Measurements from ENCODE around the gene MIXL1.

The MIXL1 gene

DNA sequence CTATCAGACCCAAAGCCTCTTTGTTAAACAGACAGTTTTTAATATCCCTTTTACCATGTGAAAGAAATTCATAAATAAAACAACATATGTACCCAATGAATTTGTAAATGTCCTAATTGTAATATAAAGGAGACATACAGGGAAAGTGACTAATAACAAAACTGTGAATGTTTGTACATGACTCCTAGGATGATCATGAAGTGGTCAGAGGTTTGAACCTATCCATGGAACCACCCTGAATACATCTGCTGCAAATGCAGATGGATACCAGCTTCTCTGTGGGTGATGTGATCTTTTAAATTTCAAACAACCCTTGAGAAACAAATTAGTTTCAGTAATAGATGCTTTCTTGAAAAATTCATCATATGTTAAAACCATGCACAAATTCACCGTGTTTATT, 20.2 kb upstream of the MIXL1 start:
- Mint-ChIP-seq H3K27ac (ENCODE audit: low read depth) (no peak overlapping the region), H3K36me3 (ENCODE audit: insufficient read depth) (no peaks in the 10 kb centered on the region), H3K27me3 (peaks cover 11% of the 10 kb centered on the region), H3K4me3 (no peak overlapping the region), H3K4me1 (no peaks in the 10 kb centered on the region), H3K9me3 (no peaks in the 10 kb centered on the region)
- ATAC-seq (replicated peaks; ENCODE audit: extremely low read depth, poor library complexity, severe bottlenecking), result no peak
- no peak for DNase-seq (ENCODE audit: low spot score in 2 of 2)

DNA sequence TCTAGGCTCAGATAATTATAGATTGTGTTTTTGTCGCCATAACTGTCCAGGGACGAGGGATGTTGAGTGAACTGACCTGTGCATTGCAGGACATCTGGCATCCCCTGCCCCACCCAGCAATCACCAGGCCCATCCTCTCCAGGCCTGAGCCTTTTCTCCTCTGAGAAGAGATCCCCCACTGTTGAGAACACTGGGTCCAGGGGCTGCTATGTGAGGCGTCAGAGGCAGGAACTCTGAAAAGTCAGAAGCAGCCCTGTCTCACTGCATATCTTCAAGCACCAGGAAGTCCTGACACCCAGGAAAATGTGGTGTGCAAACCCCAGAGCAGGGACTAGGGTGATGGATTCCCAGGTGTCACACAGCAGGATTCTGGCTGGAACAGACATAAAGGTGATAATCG, 19.8 kb upstream of the MIXL1 start:
- H3K9me3 Mint-ChIP-seq, result no peaks in the 10 kb centered on the region
- no peaks in the 10 kb centered on the region for H3K36me3 Mint-ChIP-seq (ENCODE audit: insufficient read depth)
- ATAC-seq (replicated peaks; ENCODE audit: extremely low read depth, poor library complexity, severe bottlenecking) (no peak), DNase-seq (ENCODE audit: low spot score in 2 of 2) (no peak)
- no peaks in the 10 kb centered on the region for H3K4me1 Mint-ChIP-seq
- no peak overlapping the region for H3K4me3 Mint-ChIP-seq
- no peak overlapping the region for H3K27ac Mint-ChIP-seq (ENCODE audit: low read depth)
- peaks cover 11% of the 10 kb centered on the region for H3K27me3 Mint-ChIP-seq

DNA sequence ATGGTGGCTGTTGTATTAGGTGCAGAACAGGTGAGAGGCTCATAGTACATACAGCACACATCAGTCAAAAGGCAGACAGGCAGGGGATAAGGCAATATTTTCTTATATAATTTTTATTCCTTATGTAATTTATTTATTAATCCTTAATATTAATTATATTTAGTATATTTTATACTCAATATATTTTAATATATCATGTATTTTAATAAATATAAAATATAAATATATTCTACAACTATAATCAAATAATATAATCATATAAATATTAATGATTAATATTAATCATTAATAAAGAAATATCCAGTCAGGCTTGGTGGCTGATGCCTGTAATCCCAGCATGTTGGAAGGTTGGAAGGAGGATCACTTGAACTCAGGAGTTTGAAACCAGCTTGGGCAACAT, 19.3 kb upstream of the MIXL1 start:
- Mint-ChIP-seq H3K27me3 (peaks cover 11% of the 10 kb centered on the region), H3K9me3 (no peaks in the 10 kb centered on the region), H3K27ac (ENCODE audit: low read depth) (no peak overlapping the region), H3K4me1 (no peaks in the 10 kb centered on the region), H3K4me3 (no peak overlapping the region), H3K36me3 (ENCODE audit: insufficient read depth) (no peaks in the 10 kb centered on the region)
- no peak for ATAC-seq (replicated peaks; ENCODE audit: extremely low read depth, poor library complexity, severe bottlenecking)
- no peak for DNase-seq (ENCODE audit: low spot score in 2 of 2)

DNA sequence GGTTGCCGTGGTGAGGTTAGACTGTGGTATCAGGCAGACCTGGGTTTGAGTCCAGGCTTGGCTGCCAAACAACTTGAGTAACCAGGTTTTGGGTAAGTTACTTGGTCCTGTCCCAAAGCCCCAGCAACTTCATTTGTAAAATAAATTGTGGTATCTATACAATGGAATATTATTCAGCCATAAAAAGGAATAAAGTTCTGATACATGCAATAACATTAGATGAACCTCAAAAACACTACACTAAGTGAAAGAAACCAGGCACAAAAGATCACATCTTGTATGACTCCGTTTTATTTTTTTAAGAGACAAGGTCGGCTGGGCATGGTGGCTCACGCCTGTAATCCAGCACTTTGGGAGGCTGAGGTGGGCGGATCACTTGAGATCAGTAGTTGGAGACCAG, 16.4 kb upstream of the MIXL1 start:
- Mint-ChIP-seq H3K9me3 (no peaks in the 10 kb centered on the region), H3K4me1 (no peaks in the 10 kb centered on the region), H3K27me3 (no peaks in the 10 kb centered on the region), H3K36me3 (ENCODE audit: insufficient read depth) (no peaks in the 10 kb centered on the region), H3K4me3 (no peak overlapping the region), H3K27ac (ENCODE audit: low read depth) (no peak overlapping the region)
- DNase-seq (ENCODE audit: low spot score in 2 of 2) (no peak), ATAC-seq (replicated peaks; ENCODE audit: extremely low read depth, poor library complexity, severe bottlenecking) (no peak)

DNA sequence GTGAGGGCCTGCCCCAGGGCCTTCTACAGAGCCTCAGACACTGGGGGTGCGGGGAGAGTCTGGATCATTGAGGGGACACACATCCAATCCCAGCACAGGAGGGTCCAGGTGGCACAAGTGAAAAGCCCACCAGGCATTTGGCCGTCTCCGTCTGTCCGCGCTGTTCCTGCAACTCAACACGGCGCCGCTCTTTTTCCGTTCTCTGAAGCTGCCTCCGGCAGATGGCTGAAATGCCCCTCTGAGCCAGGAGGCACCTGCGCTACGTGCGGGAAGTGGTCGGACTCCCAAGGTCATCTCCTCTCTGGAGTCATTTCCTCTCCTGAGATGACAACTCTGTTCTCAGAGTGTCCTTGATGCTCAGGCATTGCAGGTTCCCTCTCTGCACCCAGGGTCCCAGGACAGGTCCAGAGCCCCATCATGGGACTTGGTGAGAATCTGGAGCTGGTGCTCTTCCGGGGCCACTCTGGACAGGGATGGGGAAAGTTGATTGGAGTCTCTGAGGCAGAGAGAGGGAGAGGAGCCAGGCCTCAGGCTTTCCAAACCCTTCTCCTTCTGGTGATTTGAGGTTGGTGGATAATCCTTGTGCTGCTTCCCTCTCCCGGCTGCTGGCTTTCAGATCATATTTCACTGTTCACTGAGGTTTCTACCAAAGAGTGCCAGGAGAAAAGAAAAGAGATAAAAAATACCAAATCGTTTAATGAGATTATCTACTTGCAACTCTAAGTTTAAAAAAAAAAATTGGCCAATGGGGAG, 14.0 kb upstream of the MIXL1 start:
- no peak for ATAC-seq (replicated peaks; ENCODE audit: extremely low read depth, poor library complexity, severe bottlenecking)

DNA sequence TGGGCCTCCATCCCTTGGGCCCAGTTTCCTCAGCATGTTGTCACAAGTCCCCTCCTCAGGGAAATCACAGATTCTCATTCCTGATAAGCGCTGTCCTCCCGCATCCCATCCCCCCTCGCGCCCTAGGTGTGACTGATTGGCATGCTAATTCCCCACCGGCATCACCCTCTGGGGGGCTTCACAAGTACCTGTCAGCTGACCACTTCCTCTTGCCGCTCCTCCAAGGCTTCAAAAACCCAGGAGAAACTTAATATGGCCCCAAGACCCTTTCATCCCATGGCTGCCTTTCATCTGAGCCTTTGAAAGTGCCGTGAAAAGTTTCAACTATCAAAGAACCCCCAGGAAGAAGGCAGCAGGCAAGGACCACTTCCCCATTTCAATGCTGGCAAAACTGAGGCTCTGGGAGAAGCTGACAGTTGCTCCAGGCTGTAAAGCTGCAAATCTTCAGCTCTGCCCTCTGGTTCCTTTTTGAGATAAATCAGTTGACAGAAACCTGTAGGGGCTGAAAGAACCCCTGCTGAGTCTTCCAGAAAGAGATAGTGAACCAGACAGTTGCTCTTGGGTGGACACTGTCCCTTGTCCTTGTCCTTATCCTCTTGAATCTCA, 12.8 kb upstream of the MIXL1 start:
- Mint-ChIP-seq H3K36me3 (ENCODE audit: insufficient read depth) (no peaks in the 10 kb centered on the region), H3K9me3 (no peaks in the 10 kb centered on the region), H3K27me3 (no peaks in the 10 kb centered on the region), H3K4me1 (no peaks in the 10 kb centered on the region), H3K27ac (ENCODE audit: low read depth) (no peak overlapping the region), H3K4me3 (no peak overlapping the region)
- no peak for DNase-seq (ENCODE audit: low spot score in 2 of 2)
- no peak for ATAC-seq (replicated peaks; ENCODE audit: extremely low read depth, poor library complexity, severe bottlenecking)

More for the DNA sequence above, 14.0 kb upstream of the MIXL1 start:
- no peak for DNase-seq (ENCODE audit: low spot score in 2 of 2)
- H3K27ac Mint-ChIP-seq (ENCODE audit: low read depth), result no peak overlapping the region
- H3K36me3 Mint-ChIP-seq (ENCODE audit: insufficient read depth), result no peaks in the 10 kb centered on the region
- H3K27me3 Mint-ChIP-seq, result no peaks in the 10 kb centered on the region
- H3K4me3 Mint-ChIP-seq, result no peak overlapping the region
- H3K9me3 Mint-ChIP-seq, result no peaks in the 10 kb centered on the region
- no peaks in the 10 kb centered on the region for H3K4me1 Mint-ChIP-seq

DNA sequence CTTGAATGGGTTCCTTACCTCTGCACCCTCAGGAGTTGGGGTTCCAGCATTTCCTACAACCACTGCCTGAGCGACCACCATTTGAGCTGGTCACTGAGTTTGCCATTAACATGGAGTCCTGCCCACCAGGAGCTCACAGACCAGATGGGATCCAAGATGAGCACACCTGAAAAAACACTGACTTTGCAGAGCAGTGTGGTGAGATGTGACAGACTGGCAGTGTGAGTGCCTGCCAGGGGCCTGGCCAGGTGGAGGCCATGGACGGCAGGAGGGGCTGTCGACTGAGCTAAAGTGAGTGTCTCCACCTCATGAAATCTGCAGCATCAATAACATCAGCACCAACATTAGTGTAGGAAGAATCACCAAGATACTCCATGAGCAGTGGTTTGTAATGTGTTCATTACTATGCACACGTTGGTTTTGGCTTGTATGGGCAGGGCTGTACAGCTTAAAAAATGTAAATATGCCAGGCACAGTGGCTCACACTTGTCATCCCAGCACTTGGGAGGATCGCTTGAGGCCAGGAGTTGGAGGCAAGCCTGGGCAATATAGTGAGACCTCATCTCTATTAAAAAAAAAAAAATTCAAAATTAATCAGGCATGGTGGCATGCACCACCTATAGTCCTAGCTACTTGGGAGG, 12.2 kb upstream of the MIXL1 start:
- ATAC-seq (replicated peaks; ENCODE audit: extremely low read depth, poor library complexity, severe bottlenecking) (no peak), DNase-seq (ENCODE audit: low spot score in 2 of 2) (no peak)
- Mint-ChIP-seq H3K36me3 (ENCODE audit: insufficient read depth) (no peaks in the 10 kb centered on the region), H3K9me3 (no peaks in the 10 kb centered on the region), H3K4me1 (no peaks in the 10 kb centered on the region), H3K27me3 (no peaks in the 10 kb centered on the region), H3K4me3 (no peak overlapping the region), H3K27ac (ENCODE audit: low read depth) (no peak overlapping the region)

DNA sequence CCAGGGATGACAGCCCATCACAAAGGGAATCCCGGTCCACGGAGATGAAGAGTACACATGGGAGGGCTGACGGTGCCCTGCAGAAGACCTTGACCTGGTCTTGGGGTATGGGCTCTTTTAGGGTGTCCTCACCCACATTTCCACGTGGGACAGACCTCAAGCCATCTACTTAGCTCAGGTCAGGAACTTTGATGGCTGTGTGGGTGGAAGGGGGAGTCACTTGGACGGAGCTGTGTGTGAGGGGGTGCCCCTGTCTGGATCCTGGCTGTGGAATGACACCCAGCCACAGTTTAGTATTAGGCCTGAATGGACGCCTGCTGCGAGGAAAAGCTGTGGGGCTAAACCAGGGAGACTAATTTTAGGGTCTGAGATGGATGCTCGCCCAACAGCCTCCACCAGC, 10.9 kb upstream of the MIXL1 start:
- Mint-ChIP-seq H3K27ac (ENCODE audit: low read depth) (no peak overlapping the region), H3K36me3 (ENCODE audit: insufficient read depth) (no peaks in the 10 kb centered on the region), H3K9me3 (no peaks in the 10 kb centered on the region), H3K4me1 (no peaks in the 10 kb centered on the region), H3K4me3 (no peak overlapping the region), H3K27me3 (no peaks in the 10 kb centered on the region)
- ATAC-seq (replicated peaks; ENCODE audit: extremely low read depth, poor library complexity, severe bottlenecking), result no peak
- no peak for DNase-seq (ENCODE audit: low spot score in 2 of 2)

DNA sequence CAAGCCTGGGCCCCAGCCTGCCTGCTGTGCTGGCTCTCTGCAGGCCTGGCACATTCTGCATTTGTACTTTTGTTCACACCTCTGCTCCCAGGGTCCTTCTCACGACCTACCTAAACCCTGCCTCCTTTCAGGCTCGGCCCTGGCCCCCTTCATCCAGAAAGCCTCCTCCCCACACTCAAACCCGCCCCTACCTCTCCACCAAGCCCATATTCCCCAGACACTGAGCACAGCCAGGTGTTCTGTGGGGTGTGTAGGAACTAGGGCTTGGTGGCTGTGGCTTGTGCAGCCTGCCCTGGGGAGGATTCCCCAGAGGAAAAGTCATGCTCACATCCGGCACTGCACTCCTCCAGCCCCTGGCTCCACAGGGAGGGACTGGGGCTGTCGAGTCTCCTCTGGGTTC, 8.2 kb upstream of the MIXL1 start:
- Mint-ChIP-seq H3K9me3 (no peaks in the 10 kb centered on the region), H3K27me3 (peaks cover 7% of the 10 kb centered on the region), H3K36me3 (ENCODE audit: insufficient read depth) (no peaks in the 10 kb centered on the region), H3K27ac (ENCODE audit: low read depth) (no peak overlapping the region), H3K4me1 (no peaks in the 10 kb centered on the region), H3K4me3 (no peak overlapping the region)
- DNase-seq (ENCODE audit: low spot score in 2 of 2) (no peak), ATAC-seq (replicated peaks; ENCODE audit: extremely low read depth, poor library complexity, severe bottlenecking) (no peak)

DNA sequence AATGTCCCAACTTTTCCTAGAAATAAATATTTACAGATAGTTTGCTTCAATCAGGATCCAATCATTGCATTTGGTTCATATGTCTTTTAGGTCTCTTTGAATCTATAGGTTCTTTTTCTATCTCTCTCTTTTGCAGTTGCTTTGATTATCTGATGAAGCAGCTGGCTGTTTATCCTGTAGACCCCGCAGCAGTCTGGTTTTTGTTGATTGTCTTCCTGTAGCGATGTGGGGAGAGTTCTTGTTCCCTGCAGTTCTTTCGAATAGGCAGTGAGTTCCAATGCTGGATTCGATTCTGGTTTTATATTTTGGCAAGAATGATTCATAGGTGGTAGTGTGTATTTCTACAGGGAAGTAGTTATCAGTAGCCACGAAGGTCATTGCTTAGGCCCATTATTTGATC, 7.4 kb upstream of the MIXL1 start:
- Mint-ChIP-seq H3K27me3 (peaks cover 8% of the 10 kb centered on the region), H3K4me3 (no peak overlapping the region), H3K27ac (ENCODE audit: low read depth) (no peak overlapping the region), H3K9me3 (no peaks in the 10 kb centered on the region), H3K4me1 (no peaks in the 10 kb centered on the region), H3K36me3 (ENCODE audit: insufficient read depth) (no peaks in the 10 kb centered on the region)
- ATAC-seq (replicated peaks; ENCODE audit: extremely low read depth, poor library complexity, severe bottlenecking) (no peak), DNase-seq (ENCODE audit: low spot score in 2 of 2) (no peak)

DNA sequence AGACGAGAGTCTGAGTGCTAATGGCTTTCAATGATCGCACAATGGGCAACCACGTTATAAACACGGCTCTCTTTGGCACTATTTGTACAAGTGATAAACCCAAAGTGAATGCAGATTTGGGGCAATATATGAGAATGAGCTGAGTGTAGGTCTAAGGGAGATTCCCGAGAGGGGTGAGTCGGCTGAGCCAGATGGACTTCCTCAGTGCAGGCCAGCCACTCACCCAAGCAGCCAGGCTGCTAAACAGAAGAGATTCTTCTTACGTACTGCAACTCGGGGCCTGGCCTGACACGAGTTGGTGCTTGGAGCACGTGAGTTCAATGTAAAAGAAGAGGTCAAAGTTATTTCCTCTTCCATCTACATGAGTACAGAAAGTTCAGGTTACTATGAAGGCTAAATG, 6.2 kb upstream of the MIXL1 start:
- DNase-seq (ENCODE audit: low spot score in 2 of 2), result no peak
- ATAC-seq (replicated peaks; ENCODE audit: extremely low read depth, poor library complexity, severe bottlenecking), result no peak
- H3K27ac Mint-ChIP-seq (ENCODE audit: low read depth), result no peak overlapping the region
- H3K27me3 Mint-ChIP-seq, result peaks cover 13% of the 10 kb centered on the region
- H3K4me1 Mint-ChIP-seq, result no peaks in the 10 kb centered on the region
- no peaks in the 10 kb centered on the region for H3K9me3 Mint-ChIP-seq
- H3K36me3 Mint-ChIP-seq (ENCODE audit: insufficient read depth), result no peaks in the 10 kb centered on the region
- H3K4me3 Mint-ChIP-seq, result no peak overlapping the region

DNA sequence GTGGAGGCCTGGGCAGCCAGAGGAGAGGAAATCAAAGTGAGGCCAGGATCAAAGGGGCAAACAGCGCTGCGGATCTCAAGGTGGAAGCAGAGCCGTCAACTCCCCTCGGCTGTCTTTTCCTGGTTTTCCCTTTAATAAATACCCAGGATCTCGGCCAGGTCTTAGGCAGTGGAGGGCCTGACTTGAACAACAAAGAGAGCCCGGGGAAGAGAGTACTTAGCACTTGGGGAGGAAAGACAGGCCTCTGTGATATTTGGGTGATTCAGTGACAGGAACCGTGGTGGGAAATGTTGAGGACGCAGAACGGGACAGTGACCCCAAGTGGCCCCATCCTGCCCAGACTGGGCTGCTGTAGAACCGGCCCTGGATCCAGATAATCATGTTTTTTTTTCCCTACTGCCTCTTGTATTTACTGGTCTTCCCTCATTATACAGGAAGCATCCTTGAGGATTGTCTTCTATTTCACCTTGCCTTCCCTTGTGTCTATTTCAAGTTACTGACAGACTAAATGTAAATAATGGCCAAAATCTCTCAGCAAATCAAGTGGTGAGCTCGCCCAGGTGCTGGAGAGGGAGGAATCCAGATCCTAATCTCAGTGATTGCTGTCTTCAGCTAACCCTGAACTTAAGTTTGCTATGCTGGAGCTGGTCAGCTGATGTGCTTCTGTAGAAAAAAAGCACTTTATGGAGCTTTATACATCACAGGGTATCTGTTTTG, 2.8 kb upstream of the MIXL1 start:
- ATAC-seq (replicated peaks; ENCODE audit: extremely low read depth, poor library complexity, severe bottlenecking) (no peak), DNase-seq (ENCODE audit: low spot score in 2 of 2) (no peak)
- no peaks in the 10 kb centered on the region for H3K9me3 Mint-ChIP-seq
- peaks cover 32% of the 10 kb centered on the region for H3K27me3 Mint-ChIP-seq
- no peaks in the 10 kb centered on the region for H3K36me3 Mint-ChIP-seq (ENCODE audit: insufficient read depth)
- H3K4me1 Mint-ChIP-seq, result peaks cover 5% of the 10 kb centered on the region
- H3K27ac Mint-ChIP-seq (ENCODE audit: low read depth), result no peak overlapping the region
- no peak overlapping the region for H3K4me3 Mint-ChIP-seq

DNA sequence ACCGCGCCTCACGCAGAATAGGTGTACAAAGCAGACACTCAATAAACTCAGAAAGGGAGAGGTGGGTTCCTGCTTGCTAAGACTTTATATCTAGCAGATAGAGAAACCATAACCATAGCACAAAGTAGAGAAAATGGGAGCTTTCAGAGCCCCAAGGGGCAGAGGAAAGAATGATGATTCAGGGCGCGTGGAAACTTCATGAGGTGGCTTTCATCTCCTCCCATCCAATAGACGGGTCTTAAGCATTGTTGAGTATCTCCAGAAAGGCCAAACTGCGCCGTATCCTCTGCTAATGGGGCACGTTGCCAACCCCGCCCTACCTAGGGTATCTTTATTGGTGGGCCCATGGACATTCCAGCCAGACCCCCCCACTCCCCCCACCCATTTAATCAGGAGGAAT, 778 bp upstream of the MIXL1 start:
- Mint-ChIP-seq H3K4me3 (peak overlapping the region; percentile 55), H3K27me3 (peaks cover 41% of the 10 kb centered on the region), H3K9me3 (no peaks in the 10 kb centered on the region), H3K36me3 (ENCODE audit: insufficient read depth) (no peaks in the 10 kb centered on the region), H3K4me1 (peaks cover 5% of the 10 kb centered on the region), H3K27ac (ENCODE audit: low read depth) (no peak overlapping the region)
- ATAC-seq (replicated peaks; ENCODE audit: extremely low read depth, poor library complexity, severe bottlenecking) (no peak), DNase-seq (ENCODE audit: low spot score in 2 of 2) (no peak)

Measured in central memory CD8-positive, alpha-beta T cell (primary cell).